Hepatocyte (in vitro differentiated cells): ENCODE measurements around the gene OR6X1. TPM values are rescaled to one million over a fixed set of nuclear protein-coding genes. Genes with fewer than 3 reads are reported as not detected.
A peak's percentile ranks its signal among the peaks of the same experiment; 100 is the strongest.

Experiments
- DNase-seq: peaks from one replicate; pipeline ENCODE4 v3.0.0-alpha.2; 2016; ENCODE audit warnings: low spot score
- H2AFZ ChIP-seq: fragments of 200-600 bp; sonication (generic); 2 replicates; pipeline ENCODE4 v1.6.0; 2016; ENCODE audit warnings: antibody characterized with exemption, mild to moderate bottlenecking
- H3K27ac ChIP-seq: fragments of 200-600 bp; sonication (generic); 2 replicates; pipeline ENCODE4 v1.5.1; 2016; ENCODE audit warnings: mild to moderate bottlenecking
- H3K27me3 ChIP-seq: fragments of 200-600 bp; sonication (generic); 2 replicates; pipeline ENCODE4 v1.6.1; 2016
- H3K36me3 ChIP-seq: fragments of 200-600 bp; sonication (generic); replicated peaks from 2 replicates; pipeline ENCODE4 v1.5.1; 2016; ENCODE audit warnings: low read depth; ENCODE audit not compliant: insufficient read depth
- H3K4me1 ChIP-seq: fragments of 200-600 bp; sonication (generic); 2 replicates; pipeline ENCODE4 v1.5.1; 2016; ENCODE audit warnings: mild to moderate bottlenecking, moderate library complexity; ENCODE audit not compliant: insufficient read depth
- H3K4me2 ChIP-seq: fragments of 200-600 bp; sonication (generic); 2 replicates; pipeline ENCODE4 v1.6.0; 2016
- H3K4me3 ChIP-seq: fragments of 200-600 bp; sonication (generic); 2 replicates; pipeline ENCODE4 v1.5.1; 2016; ENCODE audit warnings: mild to moderate bottlenecking
- H3K79me2 ChIP-seq: fragments of 200-600 bp; sonication (generic); 2 replicates; pipeline ENCODE4 v1.6.0; 2017; ENCODE audit warnings: mild to moderate bottlenecking
- H3K9me2 ChIP-seq: fragments of 200-600 bp; sonication (generic); replicated peaks from 2 replicates; pipeline ENCODE4 v1.6.0; 2017; ENCODE audit warnings: mild to moderate bottlenecking; ENCODE audit not compliant: insufficient read depth
- H3K9me3 ChIP-seq: fragments of 200-600 bp; sonication (generic); 2 replicates; pipeline ENCODE4 v1.5.1; 2016; ENCODE audit warnings: low read depth, mild to moderate bottlenecking
- H4K20me1 ChIP-seq: fragments of 200-600 bp; sonication (generic); 2 replicates; pipeline ENCODE4 v1.6.0; 2016; ENCODE audit warnings: mild to moderate bottlenecking; ENCODE audit not compliant: insufficient read depth, poor library complexity, severe bottlenecking
- EZH2 ChIP-seq: fragments of 200-600 bp; sonication (generic); IDR thresholded peaks from 2 replicates; pipeline ENCODE4 v1.6.1; 2016; ENCODE audit warnings: antibody characterized with exemption, mild to moderate bottlenecking, borderline replicate concordance
- EZH2phosphoT487 ChIP-seq: fragments of 200-600 bp; sonication (generic); IDR thresholded peaks from one replicate; pipeline ENCODE4 v1.6.1; 2018; ENCODE audit warnings: antibody characterized with exemption, mild to moderate bottlenecking, low read depth, moderate library complexity; ENCODE audit not compliant: unreplicated experiment, severe bottlenecking
- WGBS: methylation state at CpG from one replicate; pipeline ENCODE4 v1.1.6; 2016; ENCODE audit warnings: low lambda C conversion rate; ENCODE audit errors: missing lambda C conversion rate; 5-methylcytosine and 5-hydroxymethylcytosine counted together
- polyA plus RNA-seq: library from polyadenylated mRNA; unstranded; fragments of >200 nt; fragmentation: Nextera tagmentation; extraction: Ambion mirVana; gene quantifications from 2 replicates; pipeline ENCODE4 v1.2.1, GENCODE V29; 2016
- total RNA-seq: library from RNA; depleted of rRNA; stranded (reverse); fragments of >200 nt; gene quantifications from 2 replicates; pipeline ENCODE4 v1.2.3, GENCODE V29; 2014
- TF ChIP-seq, protein P1 (sequence below): fragments of 200-600 bp; sonication (generic); IDR thresholded peaks from 2 replicates; pipeline ENCODE4 v1.5.1; 2016; ENCODE audit warnings: antibody characterized with exemption, mild to moderate bottlenecking; ENCODE audit not compliant: poor library complexity

The OR6X1 gene
- total and polyA plus RNA-seq, 2 experiments from 2014 or later, result not detected

DNA sequence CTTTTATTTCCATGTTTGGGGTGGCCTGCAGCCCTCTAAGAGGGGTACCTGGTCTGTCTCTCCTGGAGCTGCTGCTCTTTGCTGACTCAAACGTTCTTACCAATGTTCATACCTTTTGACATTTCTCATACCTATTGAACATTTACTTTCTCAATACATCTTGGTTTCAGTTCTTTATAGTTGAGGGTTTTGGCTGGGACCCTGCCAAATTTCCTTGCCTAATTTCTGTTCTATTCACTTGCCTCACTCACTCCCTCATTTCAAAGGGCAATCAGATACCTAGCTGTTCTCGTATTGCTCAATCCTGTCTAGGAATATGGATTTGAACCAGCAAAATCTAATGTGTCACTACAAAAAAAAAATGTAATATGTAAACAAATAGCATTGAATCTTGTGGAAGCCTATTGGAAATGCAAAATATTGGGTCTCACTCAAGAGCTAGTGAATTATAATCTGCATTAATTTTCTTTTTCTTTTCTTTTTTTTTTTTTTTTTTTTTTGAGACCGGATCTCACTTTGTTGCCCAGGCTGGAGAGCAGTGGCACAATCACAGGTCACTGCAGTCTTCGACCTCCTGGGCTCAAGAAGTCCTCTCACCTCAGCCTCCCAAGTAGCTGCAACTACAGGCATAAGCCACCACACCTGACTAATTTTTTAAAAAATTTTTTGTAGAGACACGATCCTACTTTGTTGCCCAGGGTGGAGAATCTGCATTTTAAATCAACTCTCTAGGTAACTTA, 44.4 kb upstream of the OR6X1 start:
- no peak overlapping the region for H3K4me2 ChIP-seq
- no peaks in the 10 kb centered on the region for H3K27me3 ChIP-seq
- H2AFZ ChIP-seq, result no peak overlapping the region
- no peaks in the 10 kb centered on the region for H4K20me1 ChIP-seq
- WGBS, result 85% methylated on average over 4 of the region's 5 CpGs
- peaks cover 7% of the 10 kb centered on the region for H3K4me1 ChIP-seq
- TF ChIP-seq EZH2phosphoT487, result no peak
- no peak for TF ChIP-seq EZH2
- DNase-seq, result peak; percentile 8
- H3K9me2 ChIP-seq, result no peaks in the 10 kb centered on the region
- H3K4me3 ChIP-seq, result no peak overlapping the region
- no peak overlapping the region for H3K27ac ChIP-seq
- H3K36me3 ChIP-seq, result no peaks in the 10 kb centered on the region
- no peaks in the 10 kb centered on the region for H3K9me3 ChIP-seq
- no peaks in the 10 kb centered on the region for H3K79me2 ChIP-seq

DNA sequence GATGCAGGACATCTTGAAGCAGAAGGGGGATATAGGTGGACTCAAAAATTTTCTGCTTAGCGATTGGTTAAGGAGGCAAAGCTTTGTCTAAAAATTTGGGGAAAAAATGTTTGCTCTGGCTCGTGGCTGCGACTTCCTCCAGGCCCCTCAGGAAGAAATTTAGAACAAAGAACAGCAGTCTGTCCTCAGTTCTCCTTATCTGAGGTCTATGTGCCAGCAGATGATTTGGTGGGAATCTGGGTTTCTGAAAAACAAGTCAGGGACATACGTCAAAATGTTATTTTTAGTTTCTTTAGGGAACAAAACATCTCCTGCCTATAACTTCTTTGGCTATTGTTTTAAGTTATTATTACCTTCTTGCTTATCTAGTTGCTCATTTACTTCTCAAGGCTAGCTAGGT, 43.8 kb upstream of the OR6X1 start:
- Histone ChIP-seq H3K4me1 (peaks cover 7% of the 10 kb centered on the region), H3K9me2 (no peaks in the 10 kb centered on the region), H3K9me3 (no peaks in the 10 kb centered on the region), H3K27ac (peak overlapping the region; percentile 84), H3K4me2 (no peak overlapping the region), H3K36me3 (no peaks in the 10 kb centered on the region), H2AFZ (no peak overlapping the region), H3K79me2 (no peaks in the 10 kb centered on the region), H3K4me3 (no peak overlapping the region), H3K27me3 (no peaks in the 10 kb centered on the region), H4K20me1 (no peaks in the 10 kb centered on the region)
- no peak for DNase-seq
- 76% methylated on average over 4 of the region's 4 CpGs for WGBS
- no peak for TF ChIP-seq EZH2phosphoT487
- TF ChIP-seq, protein P1, sequence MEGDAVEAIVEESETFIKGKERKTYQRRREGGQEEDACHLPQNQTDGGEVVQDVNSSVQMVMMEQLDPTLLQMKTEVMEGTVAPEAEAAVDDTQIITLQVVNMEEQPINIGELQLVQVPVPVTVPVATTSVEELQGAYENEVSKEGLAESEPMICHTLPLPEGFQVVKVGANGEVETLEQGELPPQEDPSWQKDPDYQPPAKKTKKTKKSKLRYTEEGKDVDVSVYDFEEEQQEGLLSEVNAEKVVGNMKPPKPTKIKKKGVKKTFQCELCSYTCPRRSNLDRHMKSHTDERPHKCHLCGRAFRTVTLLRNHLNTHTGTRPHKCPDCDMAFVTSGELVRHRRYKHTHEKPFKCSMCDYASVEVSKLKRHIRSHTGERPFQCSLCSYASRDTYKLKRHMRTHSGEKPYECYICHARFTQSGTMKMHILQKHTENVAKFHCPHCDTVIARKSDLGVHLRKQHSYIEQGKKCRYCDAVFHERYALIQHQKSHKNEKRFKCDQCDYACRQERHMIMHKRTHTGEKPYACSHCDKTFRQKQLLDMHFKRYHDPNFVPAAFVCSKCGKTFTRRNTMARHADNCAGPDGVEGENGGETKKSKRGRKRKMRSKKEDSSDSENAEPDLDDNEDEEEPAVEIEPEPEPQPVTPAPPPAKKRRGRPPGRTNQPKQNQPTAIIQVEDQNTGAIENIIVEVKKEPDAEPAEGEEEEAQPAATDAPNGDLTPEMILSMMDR, result no peak
- TF ChIP-seq EZH2, result no peak

- Histone ChIP-seq H4K20me1 (no peaks in the 10 kb centered on the region), H3K27ac (peak overlapping the region; percentile 84), H3K36me3 (no peaks in the 10 kb centered on the region), H3K9me3 (no peaks in the 10 kb centered on the region), H3K4me2 (no peak overlapping the region), H3K4me3 (no peak overlapping the region), H3K79me2 (no peaks in the 10 kb centered on the region), H2AFZ (no peak overlapping the region), H3K9me2 (no peaks in the 10 kb centered on the region), H3K4me1 (peaks cover 7% of the 10 kb centered on the region), H3K27me3 (no peaks in the 10 kb centered on the region)
- DNase-seq, result no peak
- WGBS, result 72% methylated on average over 10 of the region's 10 CpGs
- TF ChIP-seq EZH2 (no peak), EZH2phosphoT487 (no peak)
- TF ChIP-seq, protein P1, result no peak
Observed at GRCh38 chr11:123797541-123797940, 43.2 kb upstream of the OR6X1 start.

- Histone ChIP-seq H3K9me3 (no peaks in the 10 kb centered on the region), H3K9me2 (no peaks in the 10 kb centered on the region), H3K4me2 (no peak overlapping the region), H3K79me2 (no peaks in the 10 kb centered on the region), H3K36me3 (no peaks in the 10 kb centered on the region), H3K27ac (peak overlapping the region; percentile 84), H3K4me3 (no peak overlapping the region), H3K4me1 (peaks cover 7% of the 10 kb centered on the region), H3K27me3 (no peaks in the 10 kb centered on the region), H4K20me1 (no peaks in the 10 kb centered on the region), H2AFZ (no peak overlapping the region)
- 49% methylated on average over 4 of the region's 4 CpGs for WGBS
- peak; percentile 52 for DNase-seq
- no peak for TF ChIP-seq EZH2phosphoT487
- no peak for TF ChIP-seq EZH2
- TF ChIP-seq, protein P1, result no peak
Observed at GRCh38 chr11:123797114-123797513, 42.8 kb upstream of the OR6X1 start.
